Parathyroid adenoma (tissue), 2 donors: ENCODE results near the gene PSMA7.

Experiments used
- H2AFZ ChIP-seq: fragments of 300-600 bp; sonication (generic); one replicate; pipeline ENCODE4 v1.7.0; 2017; ENCODE audit warnings: antibody characterized with exemption, mild to moderate bottlenecking
- H3K27ac ChIP-seq: fragments of 300-600 bp; sonication (generic); one replicate; pipeline ENCODE4 v1.7.0; 2017
- H3K27me3 ChIP-seq: fragments of 300-600 bp; sonication (generic); one replicate; pipeline ENCODE4 v1.7.0; 2017; ENCODE audit warnings: low read length; ENCODE audit not compliant: control insufficient read depth, insufficient read depth
- H3K36me3 ChIP-seq: fragments of 300-600 bp; sonication (generic); one replicate; pipeline ENCODE4 v1.7.0; 2017; ENCODE audit warnings: low read length; ENCODE audit not compliant: control insufficient read depth, insufficient read depth
- H3K4me1 ChIP-seq: fragments of 300-600 bp; sonication (generic); one replicate; pipeline ENCODE4 v1.7.0; 2017; ENCODE audit warnings: control low read depth
- H3K4me2 ChIP-seq: fragments of 300-600 bp; sonication (generic); one replicate; pipeline ENCODE4 v1.7.0; 2017; ENCODE audit warnings: low read length
- H3K4me3 ChIP-seq: fragments of 300-600 bp; sonication (generic); one replicate; pipeline ENCODE4 v1.7.0; 2017; ENCODE audit warnings: low read depth, low read length
- H3K79me2 ChIP-seq: fragments of 300-600 bp; sonication (generic); one replicate; pipeline ENCODE4 v1.7.0; 2017; ENCODE audit warnings: control low read depth
- H3K9ac ChIP-seq: fragments of 300-600 bp; sonication (generic); one replicate; pipeline ENCODE4 v1.7.0; 2017; ENCODE audit warnings: mild to moderate bottlenecking
- H3K9me3 ChIP-seq: fragments of 300-600 bp; sonication (generic); one replicate; pipeline ENCODE4 v1.7.0; 2017; ENCODE audit warnings: low read length; ENCODE audit not compliant: control insufficient read depth
- CTCF ChIP-seq: fragments of 300-600 bp; sonication (generic); IDR thresholded peaks from one replicate; pipeline ENCODE4 v1.7.0; 2017; ENCODE audit warnings: antibody characterized with exemption, mild to moderate bottlenecking
- donor health status: primary hyperparathyroidism.

Gene PSMA7

GRCh38 chr20:62119591-62120364, 23.4 kb downstream of the PSMA7 start:
- Histone ChIP-seq H3K4me3 (no peak overlapping the region), H3K4me2 (no peak overlapping the region), H3K36me3 (no peaks in the 10 kb centered on the region), H3K9ac (no peak overlapping the region), H3K27me3 (no peaks in the 10 kb centered on the region), H3K4me1 (peaks cover 6% of the 10 kb centered on the region), H2AFZ (no peak overlapping the region), H3K79me2 (peaks cover 9% of the 10 kb centered on the region), H3K9me3 (no peaks in the 10 kb centered on the region), H3K27ac (no peak overlapping the region)
- no peak for TF ChIP-seq CTCF

GRCh38 chr20:62119115-62119514, 24.1 kb downstream of the PSMA7 start:
- H3K4me2 ChIP-seq = no peak overlapping the region
- no peak for TF ChIP-seq CTCF
- no peaks in the 10 kb centered on the region for H3K36me3 ChIP-seq
- no peaks in the 10 kb centered on the region for H3K27me3 ChIP-seq
- H2AFZ ChIP-seq = no peak overlapping the region
- no peaks in the 10 kb centered on the region for H3K9me3 ChIP-seq
- H3K27ac ChIP-seq = no peak overlapping the region
- H3K4me3 ChIP-seq = no peak overlapping the region
- peaks cover 6% of the 10 kb centered on the region for H3K4me1 ChIP-seq
- no peak overlapping the region for H3K9ac ChIP-seq
- peaks cover 4% of the 10 kb centered on the region for H3K79me2 ChIP-seq

- H3K4me1 ChIP-seq = peaks cover 1% of the 10 kb centered on the region
- H3K9ac ChIP-seq = no peak overlapping the region
- no peak overlapping the region for H3K4me2 ChIP-seq
- no peak overlapping the region for H2AFZ ChIP-seq
- no peak overlapping the region for H3K4me3 ChIP-seq
- H3K9me3 ChIP-seq = no peaks in the 10 kb centered on the region
- no peaks in the 10 kb centered on the region for H3K27me3 ChIP-seq
- no peaks in the 10 kb centered on the region for H3K79me2 ChIP-seq
- H3K27ac ChIP-seq = no peak overlapping the region
- no peak for TF ChIP-seq CTCF
- no peaks in the 10 kb centered on the region for H3K36me3 ChIP-seq
Observed at GRCh38 chr20:62118113-62119043, 24.8 kb downstream of the PSMA7 start.

- no peak overlapping the region for H3K4me2 ChIP-seq
- no peak overlapping the region for H3K9ac ChIP-seq
- H3K4me3 ChIP-seq = no peak overlapping the region
- H3K79me2 ChIP-seq = no peaks in the 10 kb centered on the region
- H3K4me1 ChIP-seq = no peaks in the 10 kb centered on the region
- H3K36me3 ChIP-seq = no peaks in the 10 kb centered on the region
- no peak overlapping the region for H3K27ac ChIP-seq
- H3K27me3 ChIP-seq = no peaks in the 10 kb centered on the region
- no peaks in the 10 kb centered on the region for H3K9me3 ChIP-seq
- no peak overlapping the region for H2AFZ ChIP-seq
- no peak for TF ChIP-seq CTCF
Observed at GRCh38 chr20:62117658-62118057, 25.5 kb downstream of the PSMA7 start.
